ENCODE data around the gene MSI2. TPM values are rescaled to one million over a fixed set of nuclear protein-coding genes. Genes with fewer than 3 reads are reported as not detected.

Gene MSI2
- total RNA-seq, 2 experiments from 2014 or later, result 59.6 to 61.7 TPM

DNA sequence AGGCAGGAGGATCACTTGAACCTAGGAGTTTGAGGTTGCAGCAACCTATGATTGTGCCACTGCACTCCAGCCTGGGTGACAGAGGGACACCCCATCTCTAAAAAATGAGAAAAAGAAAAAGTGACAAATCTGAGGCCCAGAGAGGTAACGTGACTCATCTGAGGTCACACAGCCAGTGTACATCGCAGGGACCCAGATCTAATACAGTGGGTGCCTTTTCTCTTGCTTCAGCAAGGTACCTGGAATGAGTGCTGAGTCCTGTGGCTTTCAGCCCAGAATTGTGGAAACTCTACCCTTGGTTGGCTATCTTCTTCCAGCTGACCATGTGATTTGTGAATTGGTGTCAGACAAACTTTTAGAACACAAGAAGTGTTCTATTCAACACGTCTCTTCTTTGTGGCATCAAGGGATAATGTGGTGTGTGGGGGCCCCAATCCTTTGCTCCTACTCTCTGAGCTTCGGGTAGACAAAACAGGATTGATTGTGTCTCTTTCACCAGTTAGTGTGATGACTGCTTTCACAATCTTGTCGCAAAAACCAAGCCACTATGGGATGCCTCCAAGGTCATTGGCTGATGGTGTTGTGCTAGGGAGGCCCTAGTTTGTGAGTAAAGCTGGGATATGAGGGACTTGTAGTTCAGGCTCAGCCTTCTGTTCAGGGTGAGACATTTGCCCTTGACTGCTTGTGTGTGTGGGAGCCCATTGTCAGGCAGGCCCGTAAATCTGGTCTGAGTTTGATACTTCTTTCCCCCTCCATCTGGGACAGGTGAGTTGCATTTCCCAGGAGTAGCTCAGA is 71.0 kb downstream of the MSI2 start:
- Mint-ChIP-seq H3K27me3 (no peaks in the 10 kb centered on the region), H3K9me3 (no peaks in the 10 kb centered on the region), H3K36me3 (ENCODE audit: low read depth) (peaks cover 16% of the 10 kb centered on the region), H3K4me1 (ENCODE audit: low read depth) (peaks cover 39% of the 10 kb centered on the region), H3K4me3 (no peak overlapping the region), H3K27ac (no peak overlapping the region)
- peak; percentile 16 for DNase-seq
- POLR2A ChIA-PET, result interaction anchor here (0.6 to 1.0 kb wide), 2 partner anchors 10 to 210 kb away, joined by 3 to 5 read pairs; no protein-coding TSS in a partner anchor
- CTCF ChIA-PET, result interaction anchor here (0.8 to 1.2 kb wide), 2 partner anchors 9 to 345 kb away, joined by 3 to 5 read pairs; no protein-coding TSS in a partner anchor
- TF ChIP-seq, protein P1, sequence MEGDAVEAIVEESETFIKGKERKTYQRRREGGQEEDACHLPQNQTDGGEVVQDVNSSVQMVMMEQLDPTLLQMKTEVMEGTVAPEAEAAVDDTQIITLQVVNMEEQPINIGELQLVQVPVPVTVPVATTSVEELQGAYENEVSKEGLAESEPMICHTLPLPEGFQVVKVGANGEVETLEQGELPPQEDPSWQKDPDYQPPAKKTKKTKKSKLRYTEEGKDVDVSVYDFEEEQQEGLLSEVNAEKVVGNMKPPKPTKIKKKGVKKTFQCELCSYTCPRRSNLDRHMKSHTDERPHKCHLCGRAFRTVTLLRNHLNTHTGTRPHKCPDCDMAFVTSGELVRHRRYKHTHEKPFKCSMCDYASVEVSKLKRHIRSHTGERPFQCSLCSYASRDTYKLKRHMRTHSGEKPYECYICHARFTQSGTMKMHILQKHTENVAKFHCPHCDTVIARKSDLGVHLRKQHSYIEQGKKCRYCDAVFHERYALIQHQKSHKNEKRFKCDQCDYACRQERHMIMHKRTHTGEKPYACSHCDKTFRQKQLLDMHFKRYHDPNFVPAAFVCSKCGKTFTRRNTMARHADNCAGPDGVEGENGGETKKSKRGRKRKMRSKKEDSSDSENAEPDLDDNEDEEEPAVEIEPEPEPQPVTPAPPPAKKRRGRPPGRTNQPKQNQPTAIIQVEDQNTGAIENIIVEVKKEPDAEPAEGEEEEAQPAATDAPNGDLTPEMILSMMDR (IDR thresholded peaks at IDR 0.05), result no peak
- intact Hi-C loops (cut with micrococcal nuclease), result no loop called here
- peak; percentile 82 for ATAC-seq

DNA sequence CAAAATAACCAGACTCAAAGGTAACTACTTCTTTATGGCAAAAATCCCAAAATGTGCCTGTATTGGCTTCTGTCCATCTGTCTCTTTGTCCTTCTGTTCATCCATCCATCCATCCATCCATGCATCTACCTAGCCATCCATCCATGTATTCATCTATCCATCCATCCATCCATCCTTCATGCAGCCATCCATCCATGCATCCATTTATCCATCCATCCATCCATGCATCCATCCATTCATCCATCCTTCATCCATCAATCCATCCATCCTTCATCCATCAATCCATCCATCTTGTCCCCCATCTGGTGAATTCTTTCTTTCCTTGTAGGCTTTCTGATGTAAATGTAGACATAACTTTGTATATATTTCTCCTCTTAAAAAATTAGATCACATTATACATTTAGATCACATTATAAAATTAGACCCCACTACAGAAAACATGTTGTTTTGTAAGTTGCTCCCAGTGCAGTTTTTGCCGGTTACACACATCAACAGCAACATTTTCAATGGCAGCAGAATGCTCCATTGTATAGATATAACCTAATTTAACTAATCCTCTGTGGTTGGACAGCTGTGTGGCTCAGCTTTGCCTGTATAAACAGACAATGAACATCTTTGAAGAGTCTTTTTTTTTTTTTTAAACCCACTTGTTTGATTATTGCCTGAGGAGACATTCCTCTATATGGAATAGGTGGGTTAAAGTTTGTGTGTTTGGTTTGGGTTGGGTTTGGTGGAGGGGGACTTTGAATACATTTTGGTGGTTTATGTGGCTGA is 72.0 kb downstream of the MSI2 start:
- TF ChIP-seq, protein P1 (IDR thresholded peaks at IDR 0.05), result no peak
- Mint-ChIP-seq H3K4me3 (no peak overlapping the region), H3K27ac (no peak overlapping the region), H3K9me3 (no peaks in the 10 kb centered on the region), H3K36me3 (ENCODE audit: low read depth) (peaks cover 15% of the 10 kb centered on the region), H3K4me1 (ENCODE audit: low read depth) (peaks cover 37% of the 10 kb centered on the region), H3K27me3 (no peaks in the 10 kb centered on the region)
- no peak for ATAC-seq
- POLR2A ChIA-PET, result no interaction called here
- DNase-seq, result no peak
- CTCF ChIA-PET, result interaction anchor here (1.2 kb wide), 1 partner anchor 344 kb away, joined by 5 read pairs; no protein-coding TSS in a partner anchor
- intact Hi-C loops (cut with micrococcal nuclease), result no loop called here

DNA sequence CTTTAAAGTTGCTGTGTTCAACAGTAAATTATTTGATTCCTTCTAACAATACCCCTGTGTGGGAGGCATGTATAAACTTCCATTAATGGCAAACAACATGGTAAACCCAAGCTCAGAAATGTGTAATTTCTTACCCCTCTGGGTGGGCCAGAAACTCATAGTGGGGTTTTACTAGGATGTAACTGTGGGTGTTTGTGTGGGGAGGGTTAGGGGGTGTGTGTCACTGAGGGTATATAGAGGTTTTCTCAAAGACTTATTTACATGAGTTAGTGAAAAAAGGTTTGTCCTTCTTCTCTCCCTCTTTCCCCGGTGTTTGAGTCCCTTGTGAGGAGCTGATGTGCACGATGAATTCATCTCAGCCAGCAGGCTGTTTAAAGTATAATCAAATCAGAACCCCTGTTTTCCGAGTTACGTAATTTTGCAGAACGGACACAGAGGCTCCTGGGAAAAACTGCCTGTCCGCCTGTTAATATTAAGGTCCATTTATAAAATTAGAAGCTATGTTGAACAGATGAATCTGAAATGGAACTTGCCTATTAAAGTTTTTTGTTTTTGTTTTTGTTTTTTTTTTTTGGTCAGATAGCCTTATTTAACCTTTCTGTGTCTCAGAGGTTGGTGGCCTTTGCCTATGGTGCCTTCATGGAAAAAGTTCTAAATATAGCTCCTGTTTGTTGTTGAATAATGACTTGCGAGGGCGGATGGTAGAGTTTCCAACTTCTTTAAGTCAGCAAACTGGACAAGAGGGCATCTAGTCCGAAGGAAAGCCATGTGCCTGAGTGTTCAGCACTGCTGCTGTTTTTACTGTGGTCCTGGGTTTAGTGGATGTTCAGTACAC is 73.3 kb downstream of the MSI2 start:
- H3K9me3 Mint-ChIP-seq, result no peaks in the 10 kb centered on the region
- ChIA-PET POLR2A (no interaction called here), CTCF (interaction anchor here (0.6 kb wide), 1 partner anchor 15 kb away, joined by 3 read pairs; no protein-coding TSS in a partner anchor)
- H3K4me1 Mint-ChIP-seq (ENCODE audit: low read depth), result peaks cover 37% of the 10 kb centered on the region
- H3K27ac Mint-ChIP-seq, result no peak overlapping the region
- peaks cover 10% of the 10 kb centered on the region for H3K36me3 Mint-ChIP-seq (ENCODE audit: low read depth)
- DNase-seq (no peak), ATAC-seq (no peak)
- TF ChIP-seq, protein P1 (IDR thresholded peaks at IDR 0.05), result no peak
- H3K27me3 Mint-ChIP-seq, result no peaks in the 10 kb centered on the region
- H3K4me3 Mint-ChIP-seq, result no peak overlapping the region
- intact Hi-C loops (cut with micrococcal nuclease), result no loop called here

DNA sequence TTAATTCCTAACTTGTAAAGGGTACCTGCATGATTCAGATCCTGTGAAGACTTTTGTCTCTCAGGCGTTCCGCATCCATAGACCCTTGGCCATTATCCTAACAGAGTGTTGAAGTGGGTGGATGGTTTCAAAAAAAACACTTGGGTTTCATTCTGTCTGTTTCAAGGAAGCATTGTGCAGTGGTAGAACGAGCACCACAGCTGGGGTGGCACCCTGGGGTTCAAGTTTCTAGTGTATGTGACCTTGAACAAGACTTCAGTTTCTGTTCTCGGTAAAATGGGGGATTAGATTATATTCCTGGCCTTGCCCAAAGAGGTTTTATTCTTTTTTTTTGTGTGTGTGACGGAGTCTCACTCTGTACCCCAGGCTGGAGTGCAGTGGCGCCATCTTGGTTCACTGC is 74.3 kb downstream of the MSI2 start:
- H3K9me3 Mint-ChIP-seq, result no peaks in the 10 kb centered on the region
- DNase-seq (no peak), ATAC-seq (no peak)
- intact Hi-C loops (cut with micrococcal nuclease), result no loop called here
- H3K4me1 Mint-ChIP-seq (ENCODE audit: low read depth), result peaks cover 36% of the 10 kb centered on the region
- TF ChIP-seq, protein P1 (IDR thresholded peaks at IDR 0.05), result no peak
- CTCF ChIA-PET, result interaction anchor here (1.0 kb wide), 1 partner anchor 87 kb away, joined by 3 read pairs; no protein-coding TSS in a partner anchor
- no peak overlapping the region for H3K4me3 Mint-ChIP-seq
- H3K36me3 Mint-ChIP-seq (ENCODE audit: low read depth), result peaks cover 8% of the 10 kb centered on the region
- H3K27ac Mint-ChIP-seq, result no peak overlapping the region
- no peaks in the 10 kb centered on the region for H3K27me3 Mint-ChIP-seq
- POLR2A ChIA-PET, result no interaction called here

All from activated CD8-positive, alpha-beta T cell treated with anti-CD3 and anti-CD28 coated beads for 36 hours (primary cell).